ENCODE data around the gene AQP3. TPM values are rescaled to one million over a fixed set of nuclear protein-coding genes. Genes with fewer than 3 reads are reported as not detected.

AQP3 gene
- total RNA-seq, 1 donor from 2014 or later = 1.6 TPM

- Mint-ChIP-seq H3K4me3 (no peak overlapping the region), H3K27me3 (peaks cover 5% of the 10 kb centered on the region), H3K4me1 (peaks cover 4% of the 10 kb centered on the region), H3K27ac (no peak overlapping the region), H3K36me3 (ENCODE audit: low read depth) (no peaks in the 10 kb centered on the region), H3K9me3 (no peaks in the 10 kb centered on the region)
- no peak for DNase-seq
- intact Hi-C loops (cut with micrococcal nuclease) = no loop called here
- ChIA-PET POLR2A (no interaction called here), CTCF (no interaction called here)
- TF ChIP-seq CTCF (IDR thresholded peaks at IDR 0.05) = no peak
- ATAC-seq (ENCODE audit: low read depth) = no peak
Observed at GRCh38 chr9:33434317-33435105, 12.9 kb downstream of the AQP3 start.

GRCh38 chr9:33433871-33434270 is 13.5 kb downstream of the AQP3 start:
- intact Hi-C loops (cut with micrococcal nuclease) = no loop called here
- CTCF ChIA-PET = no interaction called here
- POLR2A ChIA-PET = no interaction called here
- Mint-ChIP-seq H3K27me3 (peaks cover 5% of the 10 kb centered on the region), H3K9me3 (no peaks in the 10 kb centered on the region), H3K4me1 (peaks cover 4% of the 10 kb centered on the region), H3K27ac (no peak overlapping the region), H3K36me3 (ENCODE audit: low read depth) (no peaks in the 10 kb centered on the region), H3K4me3 (no peak overlapping the region)
- ATAC-seq (ENCODE audit: low read depth) (no peak), DNase-seq (no peak)
- no peak for TF ChIP-seq CTCF (IDR thresholded peaks at IDR 0.05)

GRCh38 chr9:33431420-33431819 is 16.0 kb downstream of the AQP3 start:
- intact Hi-C loops (cut with micrococcal nuclease) = no loop called here
- CTCF ChIA-PET = interaction anchor here (1.8 kb wide), 1 partner anchor 56 kb away, joined by 5 read pairs; no protein-coding TSS in a partner anchor
- DNase-seq (no peak), ATAC-seq (ENCODE audit: low read depth) (no peak)
- TF ChIP-seq CTCF (IDR thresholded peaks at IDR 0.05) = no peak
- Mint-ChIP-seq H3K4me1 (no peaks in the 10 kb centered on the region), H3K4me3 (no peak overlapping the region), H3K36me3 (ENCODE audit: low read depth) (no peaks in the 10 kb centered on the region), H3K9me3 (no peaks in the 10 kb centered on the region), H3K27ac (no peak overlapping the region), H3K27me3 (peaks cover 5% of the 10 kb centered on the region)
- POLR2A ChIA-PET = interaction anchor here (0.7 kb wide), 1 partner anchor 23 kb away, joined by 4 read pairs; no protein-coding TSS in a partner anchor

- CTCF ChIA-PET = interaction anchor here (1.8 kb wide), 1 partner anchor 56 kb away, joined by 5 read pairs; no protein-coding TSS in a partner anchor
- no peaks in the 10 kb centered on the region for H3K36me3 Mint-ChIP-seq (ENCODE audit: low read depth)
- no peak overlapping the region for H3K4me3 Mint-ChIP-seq
- DNase-seq = no peak
- intact Hi-C loops (cut with micrococcal nuclease) = no loop called here
- ATAC-seq (ENCODE audit: low read depth) = no peak
- peaks cover 5% of the 10 kb centered on the region for H3K27me3 Mint-ChIP-seq
- TF ChIP-seq CTCF (IDR thresholded peaks at IDR 0.05) = no peak
- POLR2A ChIA-PET = no interaction called here
- no peak overlapping the region for H3K27ac Mint-ChIP-seq
- no peaks in the 10 kb centered on the region for H3K4me1 Mint-ChIP-seq
- H3K9me3 Mint-ChIP-seq = no peaks in the 10 kb centered on the region
Observed at GRCh38 chr9:33430942-33431341, 16.5 kb downstream of the AQP3 start.

GRCh38 chr9:33429256-33429985 is 18.0 kb downstream of the AQP3 start:
- TF ChIP-seq CTCF (IDR thresholded peaks at IDR 0.05) = no peak
- ATAC-seq (ENCODE audit: low read depth) = no peak
- ChIA-PET POLR2A (no interaction called here), CTCF (no interaction called here)
- H3K9me3 Mint-ChIP-seq = no peaks in the 10 kb centered on the region
- intact Hi-C loops (cut with micrococcal nuclease) = no loop called here
- H3K4me1 Mint-ChIP-seq = no peaks in the 10 kb centered on the region
- H3K27ac Mint-ChIP-seq = no peak overlapping the region
- H3K36me3 Mint-ChIP-seq (ENCODE audit: low read depth) = no peaks in the 10 kb centered on the region
- no peaks in the 10 kb centered on the region for H3K27me3 Mint-ChIP-seq
- no peak for DNase-seq
- H3K4me3 Mint-ChIP-seq = no peak overlapping the region

Data from activated B cell treated with CpG ODN at 0.5 μM for 24 hours (primary cell).